HEK293T (cell line): ENCODE measurements around the gene ZER1.

Experiments
- ARNT ChIP-seq: fragments of 450-650 bp; IDR thresholded peaks from 2 replicates; pipeline ENCODE4 v1.6.1; 2017; ENCODE audit warnings: mild to moderate bottlenecking
- BHLHE40 ChIP-seq: fragments of 450-650 bp; IDR thresholded peaks from 2 replicates; pipeline ENCODE4 v1.6.1; 2016; ENCODE audit warnings: mild to moderate bottlenecking, moderate library complexity, borderline replicate concordance
- CTBP1 ChIP-seq: fragments of 450-650 bp; IDR thresholded peaks from 2 replicates; pipeline ENCODE4 v1.6.1; 2016; ENCODE audit warnings: borderline replicate concordance
- ELF4 ChIP-seq: fragments of 450-650 bp; IDR thresholded peaks from 2 replicates; pipeline ENCODE4 v1.6.1; 2017; ENCODE audit warnings: antibody characterized with exemption
- FOXA1 ChIP-seq: fragments of 450-650 bp; IDR thresholded peaks from 2 replicates; pipeline ENCODE4 v1.6.1; 2016; ENCODE audit warnings: mild to moderate bottlenecking
- FOXK2 ChIP-seq: fragments of 450-650 bp; IDR thresholded peaks from 2 replicates; pipeline ENCODE4 v1.6.1; 2016; ENCODE audit warnings: mild to moderate bottlenecking
- FOXM1 ChIP-seq: fragments of 450-650 bp; IDR thresholded peaks from 2 replicates; pipeline ENCODE4 v1.6.1; 2017; ENCODE audit warnings: mild to moderate bottlenecking, borderline replicate concordance
- L3MBTL2 ChIP-seq: fragments of 450-650 bp; conservative IDR thresholded peaks from 2 replicates; pipeline ENCODE4 v1.6.1; 2016; ENCODE audit warnings: mild to moderate bottlenecking
- LEF1 ChIP-seq: fragments of 450-650 bp; IDR thresholded peaks from 2 replicates; pipeline ENCODE4 v1.6.1; 2017; ENCODE audit warnings: mild to moderate bottlenecking, borderline replicate concordance
- PKNOX1 ChIP-seq: fragments of 450-650 bp; IDR thresholded peaks from 2 replicates; pipeline ENCODE4 v1.6.1; 2016
- SP1 ChIP-seq: fragments of 450-650 bp; IDR thresholded peaks from 2 replicates; pipeline ENCODE4 v1.6.1; 2017
- SUZ12 ChIP-seq: fragments of 450-650 bp; IDR thresholded peaks from 2 replicates; pipeline ENCODE4 v1.6.1; 2016; ENCODE audit warnings: mild to moderate bottlenecking
- TARDBP ChIP-seq: fragments of 450-650 bp; IDR thresholded peaks from 2 replicates; pipeline ENCODE4 v1.6.1; 2016
- ZNF384 ChIP-seq: fragments of 450-650 bp; IDR thresholded peaks from 2 replicates; pipeline ENCODE4 v1.6.1; 2016

GRCh38 chr9:128771745-128772519, at the start of gene ZER1:
- TF ChIP-seq ZNF384 (no peak), SUZ12 (no peak), SP1 (no peak), FOXM1 (no peak), CTBP1 (peak; percentile 59; the same call in 1 of the 2 replicates), FOXA1 (no peak), BHLHE40 (no peak), FOXK2 (no peak), L3MBTL2 (peak; percentile 58), LEF1 (no peak), ARNT (0 out of 2 replicates have a peak, but pooled peaks have one; percentile 70), PKNOX1 (no peak), ELF4 (no peak), TARDBP (no peak)
